HG03575 (cell line): Measurements from ENCODE around the gene INSR.
"Not testable (repeated sequence)": the region's sequence is repeated elsewhere in the genome, so short reads cannot be mapped to it uniquely, and the experiment has no call there.

Experiments
- ATAC-seq: cut with Tn5 transposase; IDR thresholded peaks from one replicate; pipeline ENCODE4 v1.9.1; 2021; ENCODE audit not compliant: unreplicated experiment, insufficient number of reproducible peaks, low FRiP score; ENCODE audit errors: extremely low read depth

Gene INSR

GRCh38 chr19:7074705-7075282 is 219.4 kb downstream of the INSR start:
- ATAC-seq: no peak

GRCh38 chr19:7072541-7072940 is 221.7 kb downstream of the INSR start:
- ATAC-seq: no peak

- no peak for ATAC-seq
Observed at GRCh38 chr19:7069904-7070226, 224.3 kb downstream of the INSR start.

GRCh38 chr19:7069042-7069903 is 224.9 kb downstream of the INSR start, which contains the start of gene ZNF557:
TSS of gene ZNF557 (plus strand) at chr19:7069703. CDS start at chr19:7075075, 5,372 bp downstream.
- ATAC-seq: peak; percentile 69

- ATAC-seq: no peak
Observed at GRCh38 chr19:7068599-7068998, 225.6 kb downstream of the INSR start.

- ATAC-seq: no peak
Observed at GRCh38 chr19:7067716-7068115, 226.5 kb downstream of the INSR start.

- ATAC-seq: not testable (repeated sequence)
Observed at GRCh38 chr19:7067122-7067521, 227.1 kb downstream of the INSR start.

- ATAC-seq: no peak
Observed at GRCh38 chr19:7063764-7064418, 230.3 kb downstream of the INSR start.

GRCh38 chr19:7063339-7063738 is 230.9 kb downstream of the INSR start:
- no peak for ATAC-seq
